Panc1 (cell line): Measurements from ENCODE around the gene FBLN7.

ENCODE experiments used
- SIN3A ChIP-seq: IDR thresholded peaks from 2 replicates; pipeline ENCODE4 v1.6.1; 2012; ENCODE audit warnings: low read depth, mild to moderate bottlenecking, low read length, moderate library complexity, borderline replicate concordance; ENCODE audit not compliant: insufficient read depth
- TF ChIP-seq, protein P1 (sequence below): fragments of 450-650 bp; IDR thresholded peaks from 2 replicates; pipeline ENCODE4 v1.5.1; 2017; ENCODE audit warnings: mild to moderate bottlenecking
- TF ChIP-seq, protein P2 (sequence below), 2 experiments: IDR thresholded peaks; 2 replicates each; pipeline ENCODE4 v1.6.1; 2011 to 2012; ENCODE audit warnings: low read depth in 2 of 2, control low read depth in 1 of 2, low read length in 1 of 2, mild to moderate bottlenecking in 1 of 2, moderate library complexity in 1 of 2; ENCODE audit not compliant: insufficient read depth in 1 of 2

DNA sequence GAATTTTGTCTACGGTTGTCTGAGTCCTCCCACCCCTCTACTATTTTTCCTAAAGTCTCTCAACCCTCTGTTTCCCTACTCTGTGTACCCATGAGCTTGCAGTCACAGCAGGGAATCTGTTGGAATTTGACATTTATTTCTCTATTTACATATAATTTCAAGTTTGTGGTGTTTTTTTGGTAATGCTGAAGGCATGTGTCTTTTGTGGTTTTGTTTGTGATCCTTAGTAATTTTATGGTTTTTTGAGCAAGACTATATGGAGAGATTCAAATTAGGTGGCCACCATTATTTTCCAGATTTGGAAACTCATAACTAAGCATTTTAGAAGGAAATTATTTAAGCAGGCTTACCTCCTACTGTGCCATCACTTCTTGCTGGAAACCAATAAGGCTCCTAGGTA lies 27.2 kb upstream of the FBLN7 start:
- no peak for TF ChIP-seq SIN3A
- TF ChIP-seq, protein P1, sequence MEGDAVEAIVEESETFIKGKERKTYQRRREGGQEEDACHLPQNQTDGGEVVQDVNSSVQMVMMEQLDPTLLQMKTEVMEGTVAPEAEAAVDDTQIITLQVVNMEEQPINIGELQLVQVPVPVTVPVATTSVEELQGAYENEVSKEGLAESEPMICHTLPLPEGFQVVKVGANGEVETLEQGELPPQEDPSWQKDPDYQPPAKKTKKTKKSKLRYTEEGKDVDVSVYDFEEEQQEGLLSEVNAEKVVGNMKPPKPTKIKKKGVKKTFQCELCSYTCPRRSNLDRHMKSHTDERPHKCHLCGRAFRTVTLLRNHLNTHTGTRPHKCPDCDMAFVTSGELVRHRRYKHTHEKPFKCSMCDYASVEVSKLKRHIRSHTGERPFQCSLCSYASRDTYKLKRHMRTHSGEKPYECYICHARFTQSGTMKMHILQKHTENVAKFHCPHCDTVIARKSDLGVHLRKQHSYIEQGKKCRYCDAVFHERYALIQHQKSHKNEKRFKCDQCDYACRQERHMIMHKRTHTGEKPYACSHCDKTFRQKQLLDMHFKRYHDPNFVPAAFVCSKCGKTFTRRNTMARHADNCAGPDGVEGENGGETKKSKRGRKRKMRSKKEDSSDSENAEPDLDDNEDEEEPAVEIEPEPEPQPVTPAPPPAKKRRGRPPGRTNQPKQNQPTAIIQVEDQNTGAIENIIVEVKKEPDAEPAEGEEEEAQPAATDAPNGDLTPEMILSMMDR, result no peak
- TF ChIP-seq, protein P2, sequence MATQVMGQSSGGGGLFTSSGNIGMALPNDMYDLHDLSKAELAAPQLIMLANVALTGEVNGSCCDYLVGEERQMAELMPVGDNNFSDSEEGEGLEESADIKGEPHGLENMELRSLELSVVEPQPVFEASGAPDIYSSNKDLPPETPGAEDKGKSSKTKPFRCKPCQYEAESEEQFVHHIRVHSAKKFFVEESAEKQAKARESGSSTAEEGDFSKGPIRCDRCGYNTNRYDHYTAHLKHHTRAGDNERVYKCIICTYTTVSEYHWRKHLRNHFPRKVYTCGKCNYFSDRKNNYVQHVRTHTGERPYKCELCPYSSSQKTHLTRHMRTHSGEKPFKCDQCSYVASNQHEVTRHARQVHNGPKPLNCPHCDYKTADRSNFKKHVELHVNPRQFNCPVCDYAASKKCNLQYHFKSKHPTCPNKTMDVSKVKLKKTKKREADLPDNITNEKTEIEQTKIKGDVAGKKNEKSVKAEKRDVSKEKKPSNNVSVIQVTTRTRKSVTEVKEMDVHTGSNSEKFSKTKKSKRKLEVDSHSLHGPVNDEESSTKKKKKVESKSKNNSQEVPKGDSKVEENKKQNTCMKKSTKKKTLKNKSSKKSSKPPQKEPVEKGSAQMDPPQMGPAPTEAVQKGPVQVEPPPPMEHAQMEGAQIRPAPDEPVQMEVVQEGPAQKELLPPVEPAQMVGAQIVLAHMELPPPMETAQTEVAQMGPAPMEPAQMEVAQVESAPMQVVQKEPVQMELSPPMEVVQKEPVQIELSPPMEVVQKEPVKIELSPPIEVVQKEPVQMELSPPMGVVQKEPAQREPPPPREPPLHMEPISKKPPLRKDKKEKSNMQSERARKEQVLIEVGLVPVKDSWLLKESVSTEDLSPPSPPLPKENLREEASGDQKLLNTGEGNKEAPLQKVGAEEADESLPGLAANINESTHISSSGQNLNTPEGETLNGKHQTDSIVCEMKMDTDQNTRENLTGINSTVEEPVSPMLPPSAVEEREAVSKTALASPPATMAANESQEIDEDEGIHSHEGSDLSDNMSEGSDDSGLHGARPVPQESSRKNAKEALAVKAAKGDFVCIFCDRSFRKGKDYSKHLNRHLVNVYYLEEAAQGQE (IDR thresholded peaks at IDR 0.05; ENCODE audit: insufficient read depth in 1 of 2, low read depth in 2 of 2, low read length in 1 of 2), result no peak
